Measurements from ENCODE around the gene MOB3C.

MOB3C gene

DNA sequence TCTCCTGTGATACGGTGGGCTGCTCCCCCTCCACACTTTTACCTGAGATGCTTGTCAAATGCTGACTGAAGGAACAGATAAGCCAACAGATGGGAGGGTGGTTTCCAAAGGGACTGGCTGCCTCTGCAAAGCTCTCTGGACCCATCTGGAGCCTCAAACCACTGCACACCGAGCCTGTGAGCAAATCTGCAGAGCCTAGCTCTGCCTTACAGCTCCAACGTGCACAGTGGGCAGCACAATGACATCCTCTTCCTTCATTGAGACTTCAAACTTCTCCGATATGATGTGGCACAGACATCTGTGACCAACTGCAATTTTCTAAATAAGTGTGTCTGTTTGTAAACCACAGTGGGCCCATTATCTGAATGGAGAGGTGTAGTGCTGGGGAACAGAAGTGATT lies 38.9 kb downstream of the MOB3C start:
- H2AFZ ChIP-seq (ENCODE audit: low read depth, low read length, severe bottlenecking) = no peak overlapping the region
- H3K27me3 ChIP-seq (ENCODE audit: low read length) = no peaks in the 10 kb centered on the region
- no peak overlapping the region for H3K4me3 ChIP-seq (ENCODE audit: insufficient read depth, low read length, poor library complexity, severe bottlenecking)
- no peaks in the 10 kb centered on the region for H3K36me3 ChIP-seq (ENCODE audit: low read length)
- H3K9me3 ChIP-seq (ENCODE audit: insufficient read depth, low read length) = no peaks in the 10 kb centered on the region
- no peak overlapping the region for H3K9ac ChIP-seq (ENCODE audit: low read length)
- no peak overlapping the region for H3K4me2 ChIP-seq (ENCODE audit: low read depth, low read length, poor library complexity, severe bottlenecking)
- H3K79me2 ChIP-seq (ENCODE audit: insufficient read depth, low read length) = no peaks in the 10 kb centered on the region
- no peaks in the 10 kb centered on the region for H3K9me2 ChIP-seq (replicated peaks; ENCODE audit: insufficient read depth, low read length)
- TF ChIP-seq, protein P1, sequence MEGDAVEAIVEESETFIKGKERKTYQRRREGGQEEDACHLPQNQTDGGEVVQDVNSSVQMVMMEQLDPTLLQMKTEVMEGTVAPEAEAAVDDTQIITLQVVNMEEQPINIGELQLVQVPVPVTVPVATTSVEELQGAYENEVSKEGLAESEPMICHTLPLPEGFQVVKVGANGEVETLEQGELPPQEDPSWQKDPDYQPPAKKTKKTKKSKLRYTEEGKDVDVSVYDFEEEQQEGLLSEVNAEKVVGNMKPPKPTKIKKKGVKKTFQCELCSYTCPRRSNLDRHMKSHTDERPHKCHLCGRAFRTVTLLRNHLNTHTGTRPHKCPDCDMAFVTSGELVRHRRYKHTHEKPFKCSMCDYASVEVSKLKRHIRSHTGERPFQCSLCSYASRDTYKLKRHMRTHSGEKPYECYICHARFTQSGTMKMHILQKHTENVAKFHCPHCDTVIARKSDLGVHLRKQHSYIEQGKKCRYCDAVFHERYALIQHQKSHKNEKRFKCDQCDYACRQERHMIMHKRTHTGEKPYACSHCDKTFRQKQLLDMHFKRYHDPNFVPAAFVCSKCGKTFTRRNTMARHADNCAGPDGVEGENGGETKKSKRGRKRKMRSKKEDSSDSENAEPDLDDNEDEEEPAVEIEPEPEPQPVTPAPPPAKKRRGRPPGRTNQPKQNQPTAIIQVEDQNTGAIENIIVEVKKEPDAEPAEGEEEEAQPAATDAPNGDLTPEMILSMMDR (IDR thresholded peaks at IDR 0.05; ENCODE audit: insufficient read depth, low read length, poor library complexity, severe bottlenecking) = no peak
- no peak for TF ChIP-seq EZH2phosphoT487 (conservative IDR thresholded peaks at IDR 0.05; ENCODE audit: low read length)
- H3K27ac ChIP-seq (ENCODE audit: low read depth, low read length) = no peak overlapping the region
- H3F3A ChIP-seq (ENCODE audit: insufficient read depth) = no peaks in the 10 kb centered on the region
- H4K20me1 ChIP-seq (ENCODE audit: low read depth, low read length) = no peaks in the 10 kb centered on the region

DNA sequence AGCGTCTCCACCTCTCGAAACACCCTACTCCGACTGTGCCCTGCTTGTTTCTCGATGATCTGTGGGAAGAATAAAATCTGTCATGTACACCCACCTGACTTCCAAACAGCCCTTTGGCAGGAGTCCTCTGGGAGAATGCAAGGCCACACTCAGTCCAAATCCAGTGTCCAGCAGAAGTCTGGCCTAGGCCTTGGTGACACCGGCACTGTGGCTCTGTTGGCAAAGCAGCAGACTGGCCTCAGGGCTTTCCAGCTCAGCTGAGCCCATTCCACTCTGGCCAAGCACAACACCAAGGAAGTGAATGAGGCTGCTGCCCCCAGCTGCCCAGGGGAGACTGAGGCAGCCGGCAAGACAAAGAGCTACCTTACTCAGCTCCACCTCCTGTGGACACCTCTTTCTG lies 40.0 kb downstream of the MOB3C start:
- H3K27me3 ChIP-seq (ENCODE audit: low read length) = no peaks in the 10 kb centered on the region
- TF ChIP-seq, protein P1 (IDR thresholded peaks at IDR 0.05; ENCODE audit: insufficient read depth, low read length, poor library complexity, severe bottlenecking) = no peak
- no peak for TF ChIP-seq EZH2phosphoT487 (conservative IDR thresholded peaks at IDR 0.05; ENCODE audit: low read length)

DNA sequence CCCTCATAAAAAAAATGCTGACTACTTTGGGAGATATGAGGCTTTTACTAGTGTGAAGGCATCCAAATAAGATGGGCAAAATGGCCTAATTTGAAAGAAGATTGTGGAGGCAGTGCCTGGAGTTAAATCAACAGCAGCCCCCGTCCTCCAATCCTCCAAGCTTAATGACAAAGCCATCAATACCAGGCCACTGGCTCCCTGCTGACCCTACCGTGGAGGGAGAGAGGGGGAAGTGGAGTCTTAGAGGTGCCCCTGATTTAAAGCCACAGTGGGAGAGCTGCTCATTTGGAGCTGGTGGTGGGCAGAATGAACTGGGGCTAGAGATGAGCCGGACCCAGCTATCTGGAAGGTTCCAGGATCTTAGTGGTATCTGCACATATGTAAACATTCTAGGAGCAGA lies 40.8 kb downstream of the MOB3C start:
- Histone ChIP-seq H3K9me3 (ENCODE audit: insufficient read depth, low read length) (no peaks in the 10 kb centered on the region), H3F3A (ENCODE audit: insufficient read depth) (no peaks in the 10 kb centered on the region), H3K9ac (ENCODE audit: low read length) (no peak overlapping the region), H3K9me2 (replicated peaks; ENCODE audit: insufficient read depth, low read length) (no peaks in the 10 kb centered on the region), H3K27me3 (ENCODE audit: low read length) (no peaks in the 10 kb centered on the region), H3K27ac (ENCODE audit: low read depth, low read length) (no peak overlapping the region), H4K20me1 (ENCODE audit: low read depth, low read length) (no peaks in the 10 kb centered on the region), H3K4me2 (ENCODE audit: low read depth, low read length, poor library complexity, severe bottlenecking) (no peak overlapping the region), H3K4me3 (ENCODE audit: insufficient read depth, low read length, poor library complexity, severe bottlenecking) (no peak overlapping the region), H2AFZ (ENCODE audit: low read depth, low read length, severe bottlenecking) (no peak overlapping the region), H3K36me3 (ENCODE audit: low read length) (no peaks in the 10 kb centered on the region), H3K79me2 (ENCODE audit: insufficient read depth, low read length) (no peaks in the 10 kb centered on the region)
- TF ChIP-seq, protein P1 (IDR thresholded peaks at IDR 0.05; ENCODE audit: insufficient read depth, low read length, poor library complexity, severe bottlenecking) = no peak
- no peak for TF ChIP-seq EZH2phosphoT487 (conservative IDR thresholded peaks at IDR 0.05; ENCODE audit: low read length)

More for the DNA sequence above, 40.0 kb downstream of the MOB3C start:
- Histone ChIP-seq H3K9ac (ENCODE audit: low read length) (no peak overlapping the region), H3K36me3 (ENCODE audit: low read length) (no peaks in the 10 kb centered on the region), H3K9me2 (replicated peaks; ENCODE audit: insufficient read depth, low read length) (no peaks in the 10 kb centered on the region), H3K4me2 (ENCODE audit: low read depth, low read length, poor library complexity, severe bottlenecking) (no peak overlapping the region), H3F3A (ENCODE audit: insufficient read depth) (no peaks in the 10 kb centered on the region), H4K20me1 (ENCODE audit: low read depth, low read length) (no peaks in the 10 kb centered on the region), H3K79me2 (ENCODE audit: insufficient read depth, low read length) (no peaks in the 10 kb centered on the region), H3K27ac (ENCODE audit: low read depth, low read length) (no peak overlapping the region), H3K9me3 (ENCODE audit: insufficient read depth, low read length) (no peaks in the 10 kb centered on the region), H3K4me3 (ENCODE audit: insufficient read depth, low read length, poor library complexity, severe bottlenecking) (no peak overlapping the region), H2AFZ (ENCODE audit: low read depth, low read length, severe bottlenecking) (no peak overlapping the region)

Data from SU-DHL-6 (cell line).